AG09319 (cell line): ENCODE results near the gene IRGC.
"Not testable (repeated sequence)": the region's sequence is repeated elsewhere in the genome, so short reads cannot be mapped to it uniquely, and the experiment has no call there.

Source experiments
- DNase-seq: peaks from one replicate; pipeline ENCODE4 v3.0.0-alpha.2; 2010; ENCODE audit warnings: low read depth; ENCODE audit errors: extremely low read depth
- CTCF ChIP-seq: IDR thresholded peaks from 2 replicates; pipeline ENCODE4 v1.5.1; 2011; ENCODE audit warnings: low read depth, mild to moderate bottlenecking, inconsistent platforms, low read length, moderate library complexity

Gene IRGC

GRCh38 chr19:43674183-43674582 lies 41.7 kb upstream of the IRGC start:
- no peak for TF ChIP-seq CTCF
- DNase-seq: no peak

DNA sequence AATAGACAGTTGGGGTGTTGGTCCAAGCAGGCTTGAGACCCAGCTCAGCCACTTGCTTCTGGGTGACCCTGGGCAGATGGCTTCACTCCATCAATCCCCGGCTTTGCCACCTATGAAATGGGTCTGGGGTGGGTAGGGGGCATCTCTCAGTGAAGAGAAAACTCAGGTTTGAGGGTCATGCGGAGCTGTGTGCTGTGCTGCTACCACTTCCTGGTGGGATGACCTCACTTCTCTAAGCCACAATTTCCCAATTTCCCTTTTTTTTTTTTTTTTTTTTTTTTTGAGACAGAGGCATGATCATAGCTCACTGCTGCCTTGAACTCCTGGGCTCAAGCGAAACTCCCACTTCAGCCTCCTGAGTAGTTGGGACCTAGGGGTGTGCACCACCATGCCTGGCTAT lies 41.3 kb upstream of the IRGC start:
- no peak for DNase-seq
- TF ChIP-seq CTCF: no peak

DNA sequence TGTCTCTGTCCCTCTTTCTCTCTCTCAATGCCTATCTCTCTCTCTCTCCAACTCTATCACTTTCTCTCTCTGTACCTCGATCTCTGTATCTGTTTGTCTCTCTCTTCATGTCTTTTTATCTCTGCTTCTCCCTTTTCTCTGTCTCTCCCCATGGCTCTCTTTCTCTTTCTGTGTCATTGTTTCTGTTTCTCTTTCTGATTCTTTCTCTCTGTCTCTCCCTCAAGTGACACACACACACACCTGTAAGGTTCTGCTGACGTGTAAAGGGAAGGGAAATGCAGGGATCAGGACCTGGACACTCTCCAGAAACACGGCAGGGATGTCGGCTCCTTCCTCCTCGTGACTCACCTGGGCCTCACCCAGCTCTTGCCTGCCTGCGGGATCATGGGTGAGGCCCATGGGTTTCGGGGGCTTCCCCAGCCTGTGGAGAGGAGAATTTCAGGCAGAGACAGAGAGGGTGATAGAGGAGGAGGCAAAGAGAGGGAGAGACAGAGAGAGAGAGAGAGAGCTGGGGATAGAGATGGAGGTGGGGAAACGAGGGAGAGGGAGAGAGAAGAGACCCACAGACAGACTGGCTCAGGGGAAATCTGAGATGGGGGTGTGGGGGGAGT lies 40.5 kb upstream of the IRGC start:
- TF ChIP-seq CTCF: no peak
- no peak for DNase-seq

DNA sequence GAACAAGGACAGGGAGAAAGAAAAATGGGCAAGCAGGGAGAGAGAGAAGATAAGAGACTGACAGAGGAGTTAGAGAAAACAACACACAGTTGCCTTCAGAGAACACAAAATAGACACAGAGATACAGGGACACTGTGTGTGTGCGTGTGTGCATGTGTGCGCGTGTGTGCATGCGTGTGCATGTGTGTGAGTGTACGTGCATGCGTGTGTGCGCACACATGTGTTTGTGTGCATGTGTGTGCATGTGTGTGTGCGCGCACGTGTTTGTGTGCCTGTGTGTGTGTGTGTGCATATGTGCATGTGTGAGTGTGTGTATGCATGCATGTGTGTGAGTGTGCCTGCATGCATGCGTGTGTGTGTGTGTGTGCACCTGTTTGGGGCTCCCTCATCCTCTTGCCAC lies 40.0 kb upstream of the IRGC start:
- no peak for DNase-seq
- no peak for TF ChIP-seq CTCF

- no peak for TF ChIP-seq CTCF
- no peak for DNase-seq
These were observed 37.2 kb upstream of the IRGC start for GRCh38 chr19:43678512-43679261.

- no peak for DNase-seq
- TF ChIP-seq CTCF: no peak
These were observed 34.1 kb upstream of the IRGC start for GRCh38 chr19:43681821-43682220.

- not testable (repeated sequence) for DNase-seq
These were observed 33.6 kb upstream of the IRGC start for GRCh38 chr19:43682269-43682668.
